ENCODE measurements around the gene ZIC1.
A peak's percentile ranks its signal among the peaks of the same experiment; 100 is the strongest.

The ZIC1 gene

GRCh38 chr3:147462856-147463255, 53.7 kb downstream of the ZIC1 start:
- H3K4me3 ChIP-seq (replicated peaks in 1 of 2; ENCODE audit: low read depth in 2 of 2, low read length in 2 of 2) = no peak overlapping the region
- TF ChIP-seq CTCF (IDR thresholded peaks at IDR 0.05; ENCODE audit: low read depth, low read length) = no peak
- peak in 1 of 2 donors; percentile 0 for DNase-seq (ENCODE audit: low read depth in 2 of 2)
